DMS114 treated with DMSO at 0.1 percent for 48 hours (cell line): ENCODE results near the gene LAMC3.

Experiments used
- DNase-seq: peaks from one replicate; lab custom pipeline; 2025; ENCODE audit not compliant: unreplicated experiment; lab: John Stamatoyannopoulos, UW

LAMC3 gene

GRCh38 chr9:131011274-131012022 lies 2.5 kb downstream of the LAMC3 start:
- DNase-seq = no peak

GRCh38 chr9:131012023-131012334 lies 3.0 kb downstream of the LAMC3 start:
- DNase-seq = no peak

- no peak for DNase-seq
These were observed 3.5 kb downstream of the LAMC3 start for GRCh38 chr9:131012396-131012917.

DNA sequence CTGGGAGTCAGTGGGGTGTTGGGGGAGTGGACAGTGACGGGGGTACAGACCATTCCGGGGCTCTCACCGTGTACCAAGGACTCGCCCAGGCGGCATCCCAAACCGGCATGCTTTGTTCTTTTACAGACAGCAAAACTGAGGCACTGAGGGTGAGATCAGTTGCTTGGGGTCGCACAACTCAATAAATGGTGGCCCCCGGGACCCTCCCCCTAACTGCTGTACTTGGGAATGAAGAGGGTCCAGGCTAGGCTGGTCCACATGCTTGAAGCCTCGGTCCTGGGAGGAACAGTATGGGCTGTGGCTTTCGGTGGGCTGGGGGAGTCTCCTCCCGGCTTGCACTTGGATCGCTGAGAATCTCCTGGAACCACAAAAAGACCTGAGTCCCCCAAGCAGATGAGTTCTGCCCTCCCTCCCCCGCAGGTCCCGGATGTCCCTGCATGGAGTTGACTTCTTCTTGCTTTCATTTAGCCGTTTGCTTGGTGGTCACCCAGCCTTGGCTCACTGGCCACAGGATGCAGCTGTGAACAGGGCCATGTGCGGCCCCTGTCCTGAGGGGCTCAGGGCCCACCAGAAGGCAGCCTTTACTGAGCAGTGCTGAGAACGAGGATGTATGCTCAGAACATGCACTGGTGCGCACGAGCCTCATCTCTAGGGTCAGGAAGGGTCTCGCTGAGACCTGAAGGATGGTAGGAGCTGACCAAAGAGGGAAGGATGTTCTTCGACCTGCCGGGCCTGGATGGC lies 4.2 kb downstream of the LAMC3 start:
- no peak for DNase-seq

- DNase-seq = no peak
These were observed 5.0 kb downstream of the LAMC3 start for GRCh38 chr9:131013771-131014676.

GRCh38 chr9:131015112-131015511 lies 6.1 kb downstream of the LAMC3 start:
- DNase-seq = no peak

GRCh38 chr9:131015876-131016397 lies 7.0 kb downstream of the LAMC3 start:
- DNase-seq = no peak

DNA sequence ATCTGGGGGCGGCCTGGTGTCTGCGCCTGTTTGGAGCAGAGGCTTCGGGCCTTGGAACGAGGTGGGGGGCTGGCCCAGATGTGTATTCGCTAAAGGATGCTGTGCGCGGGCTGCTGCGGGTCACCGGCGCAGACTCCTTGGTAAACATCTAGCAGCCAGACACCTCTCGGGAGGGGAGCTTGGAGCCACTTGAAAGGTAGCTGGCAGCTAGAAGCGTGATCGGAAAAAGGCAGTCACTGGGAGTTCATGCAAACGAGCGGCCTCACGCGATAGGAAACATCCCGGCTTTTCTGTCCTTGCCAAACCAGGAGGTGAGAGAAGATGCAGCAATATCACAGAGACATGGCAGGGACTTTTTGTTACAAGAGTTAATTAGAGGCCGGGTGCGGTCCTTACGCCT lies 8.1 kb downstream of the LAMC3 start:
- no peak for DNase-seq

- no peak for DNase-seq
These were observed 9.6 kb downstream of the LAMC3 start for GRCh38 chr9:131018621-131019020.

DNA sequence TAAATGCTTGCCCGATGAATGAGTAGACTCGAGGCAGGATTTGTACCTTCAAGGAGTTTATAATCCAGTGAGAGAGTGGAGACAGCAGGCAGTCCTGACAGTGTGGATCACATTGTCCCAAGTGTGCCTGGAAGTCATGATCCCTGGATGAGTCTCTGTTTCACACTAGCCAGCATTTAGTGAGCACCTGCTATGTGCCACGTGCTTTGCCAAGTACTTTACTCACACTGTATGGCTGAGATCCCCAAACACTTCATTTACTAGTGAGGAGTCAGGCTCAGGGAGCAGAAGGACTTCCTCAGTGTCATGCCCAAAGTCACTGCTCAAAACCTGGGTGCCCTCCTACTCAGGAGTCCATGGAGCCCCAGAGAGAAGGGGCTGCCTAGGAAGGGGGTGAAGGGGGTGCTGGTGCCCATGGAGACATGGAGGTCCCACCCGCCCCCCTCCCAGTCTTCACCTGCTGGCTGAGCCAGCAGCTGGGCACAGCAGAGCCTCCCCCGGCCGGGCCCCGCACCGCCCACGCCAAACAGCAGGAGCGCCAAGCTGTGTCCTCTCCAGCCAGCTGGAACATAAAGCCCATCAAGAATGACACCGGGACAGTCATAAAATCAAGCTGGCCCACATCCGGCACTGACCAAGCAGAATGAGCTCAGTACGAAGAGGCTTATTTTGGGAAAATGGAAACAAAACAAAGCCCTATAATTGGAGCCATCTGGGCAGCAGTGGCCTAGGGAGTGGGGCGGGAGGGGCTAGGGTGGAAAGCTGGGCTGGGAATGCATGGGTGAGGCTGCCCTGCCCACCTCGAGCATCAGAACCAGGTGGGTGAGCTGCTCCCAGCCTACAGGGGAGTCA lies 10.6 kb downstream of the LAMC3 start:
- no peak for DNase-seq

DNA sequence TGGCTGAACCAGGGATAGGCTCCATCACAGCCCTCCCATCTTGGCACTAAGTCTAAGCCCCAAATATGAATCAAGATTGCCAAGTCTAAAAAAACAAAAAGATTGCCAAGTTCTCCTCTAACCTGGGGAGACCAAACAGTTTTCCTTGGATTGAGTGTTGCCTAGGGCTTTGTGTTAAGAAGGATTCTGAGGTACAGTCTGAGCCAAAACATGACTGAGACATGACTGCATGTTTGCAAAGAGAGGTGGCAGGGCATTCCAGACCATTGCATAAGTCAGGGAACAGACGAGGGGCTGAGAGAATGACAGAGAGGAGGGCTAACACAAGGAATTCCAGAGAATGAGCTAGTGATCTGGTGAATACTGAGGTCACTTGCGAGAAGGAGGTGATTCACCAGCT lies 11.4 kb downstream of the LAMC3 start:
- no peak for DNase-seq

GRCh38 chr9:131020862-131021261 lies 11.9 kb downstream of the LAMC3 start:
- DNase-seq = no peak

GRCh38 chr9:131021785-131022184 lies 12.8 kb downstream of the LAMC3 start:
- DNase-seq = no peak

DNA sequence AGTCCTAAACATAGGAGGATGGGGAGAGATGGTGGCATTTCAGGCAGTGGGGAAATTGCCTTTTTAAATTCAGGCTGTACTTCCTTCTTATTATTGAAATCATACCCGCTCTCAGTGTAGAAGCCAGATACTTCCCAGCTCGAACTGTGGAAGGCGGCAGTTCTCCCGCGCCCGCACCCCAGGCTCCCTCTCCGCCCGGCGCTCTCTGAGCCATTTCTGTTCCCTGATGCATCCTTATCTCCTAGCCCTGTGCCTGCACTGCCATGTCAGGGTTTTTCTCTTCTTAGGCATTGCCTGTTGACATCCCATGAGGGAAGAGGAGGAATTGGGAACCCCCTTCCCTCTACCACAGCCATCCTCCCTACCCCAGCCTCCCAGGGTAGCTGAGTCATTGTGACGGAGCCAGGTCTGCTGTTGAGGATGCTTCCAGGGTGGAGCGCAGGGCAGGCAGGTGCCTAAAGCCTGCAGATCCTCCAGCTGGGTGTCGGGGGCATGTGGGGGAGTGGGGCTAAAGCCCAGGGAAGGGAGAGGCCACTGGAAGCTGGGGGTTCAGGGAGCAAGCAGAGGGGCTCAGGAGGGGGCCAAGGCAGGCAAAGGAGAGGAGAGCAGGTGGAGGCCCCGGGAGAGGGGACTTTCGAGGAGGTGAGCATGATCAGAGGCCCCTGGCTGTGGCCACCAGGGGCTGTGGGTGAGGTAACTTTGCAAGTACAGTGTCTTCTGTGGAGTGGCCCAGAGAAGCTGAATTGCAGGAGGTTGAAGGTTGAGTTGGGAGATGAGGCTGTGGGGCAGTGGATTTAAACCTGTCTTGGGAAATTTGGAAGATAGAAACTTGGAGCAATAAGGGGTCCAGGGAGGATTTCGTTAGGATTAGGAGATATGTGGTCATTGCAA lies 16.2 kb downstream of the LAMC3 start:
- DNase-seq = no peak

GRCh38 chr9:131025953-131026858 lies 17.2 kb downstream of the LAMC3 start:
- DNase-seq = no peak

DNA sequence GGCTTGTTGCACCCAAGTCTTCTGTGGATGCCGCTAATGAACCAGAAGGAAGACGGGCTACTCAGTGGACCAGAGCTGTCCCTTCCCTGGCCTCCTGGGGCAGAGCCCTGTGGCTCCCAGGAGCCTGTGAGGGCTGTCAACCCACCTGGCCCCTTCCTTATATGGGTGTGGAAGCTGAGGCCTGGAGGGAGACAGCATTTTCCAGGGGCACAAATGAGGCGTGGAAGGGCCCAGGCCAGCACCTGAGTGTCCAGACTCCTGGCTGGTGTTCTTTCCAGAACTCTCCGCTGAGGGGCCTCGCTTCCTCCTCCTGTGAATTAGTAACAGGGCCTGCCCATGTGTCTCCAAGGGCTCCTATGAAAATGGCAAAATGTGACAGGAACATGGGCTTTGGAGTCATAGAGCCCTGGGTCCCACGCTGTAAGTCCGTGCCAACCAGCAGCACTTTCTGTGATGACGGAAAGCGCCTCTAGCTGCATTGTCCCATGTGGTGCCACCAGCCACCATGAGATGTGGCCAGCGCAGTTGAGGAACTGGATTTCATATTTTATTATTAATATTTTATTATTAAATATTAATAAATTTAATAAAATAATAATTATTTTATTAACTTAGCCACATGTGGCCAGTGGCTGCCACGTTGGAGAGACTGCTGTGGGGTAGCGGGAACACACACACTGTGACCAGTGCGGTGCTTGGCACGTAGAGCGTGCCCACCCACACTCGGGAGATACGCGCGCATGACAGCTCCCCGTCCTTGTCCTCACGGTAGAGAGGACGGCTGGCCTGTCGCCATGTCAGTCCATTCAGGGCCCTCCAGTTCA lies 18.3 kb downstream of the LAMC3 start:
- DNase-seq = no peak

GRCh38 chr9:131027872-131028179 lies 18.9 kb downstream of the LAMC3 start:
- DNase-seq = no peak
